ENCODE results near the gene CDC37L1. TPM values are rescaled to one million over a fixed set of nuclear protein-coding genes. Genes with fewer than 3 reads are reported as not detected.

Gene CDC37L1
- total RNA-seq, 4 donors from 2014 or later = 32.1 to 106 (median 37.7) TPM

GRCh38 chr9:4700091-4700490 is 20.7 kb downstream of the CDC37L1 start:
- TF ChIP-seq CTCF (IDR thresholded peaks at IDR 0.05; ENCODE audit: low read depth) = no peak

GRCh38 chr9:4700932-4701331 is 21.6 kb downstream of the CDC37L1 start:
- TF ChIP-seq CTCF (IDR thresholded peaks at IDR 0.05; ENCODE audit: low read depth) = no peak

- TF ChIP-seq CTCF (IDR thresholded peaks at IDR 0.05; ENCODE audit: low read depth) = no peak
Observed at GRCh38 chr9:4701526-4701925, 22.2 kb downstream of the CDC37L1 start.

GRCh38 chr9:4704129-4704528 is 24.8 kb downstream of the CDC37L1 start:
- TF ChIP-seq CTCF (IDR thresholded peaks at IDR 0.05; ENCODE audit: low read depth) = no peak

- no peak for TF ChIP-seq CTCF (IDR thresholded peaks at IDR 0.05; ENCODE audit: low read depth)
Observed at GRCh38 chr9:4706021-4706420, 26.7 kb downstream of the CDC37L1 start.

GRCh38 chr9:4706971-4707622 is 27.7 kb downstream of the CDC37L1 start:
- no peak for TF ChIP-seq CTCF (IDR thresholded peaks at IDR 0.05; ENCODE audit: low read depth)

GRCh38 chr9:4709380-4709779 is 30.0 kb downstream of the CDC37L1 start:
- no peak for TF ChIP-seq CTCF (IDR thresholded peaks at IDR 0.05; ENCODE audit: low read depth)
